ENCODE data around the gene TAS2R60.
"Not testable (repeated sequence)": the region's sequence is repeated elsewhere in the genome, so short reads cannot be mapped to it uniquely, and the experiment has no call there.

Gene TAS2R60

GRCh38 chr7:143401265-143401664 lies 42.0 kb upstream of the TAS2R60 start:
- Histone ChIP-seq H3K4me3 (ENCODE audit: low read depth, low read length) (no peak overlapping the region), H3K36me3 (ENCODE audit: control insufficient read depth, insufficient read depth, low read length) (peaks cover 79% of the 10 kb centered on the region), H3K27me3 (ENCODE audit: control insufficient read depth, insufficient read depth, low read length) (no peaks in the 10 kb centered on the region), H3K9me3 (ENCODE audit: control insufficient read depth, insufficient read depth, low read length) (no peaks in the 10 kb centered on the region), H3K27ac (ENCODE audit: low read depth, low read length) (no peak overlapping the region), H3K9ac (ENCODE audit: low read depth, low read length) (no peak overlapping the region), H3K4me1 (ENCODE audit: control insufficient read depth, insufficient read depth, low read length) (peaks cover 13% of the 10 kb centered on the region)

- H3K9me3 ChIP-seq (ENCODE audit: control insufficient read depth, insufficient read depth, low read length); H3K27ac ChIP-seq (ENCODE audit: low read depth, low read length); H3K9ac ChIP-seq (ENCODE audit: low read depth, low read length); H3K27me3 ChIP-seq (ENCODE audit: control insufficient read depth, insufficient read depth, low read length); H3K4me3 ChIP-seq (ENCODE audit: low read depth, low read length): not testable (repeated sequence)
- peaks cover 22% of the 10 kb centered on the region for H3K4me1 ChIP-seq (ENCODE audit: control insufficient read depth, insufficient read depth, low read length)
- peaks cover 76% of the 10 kb centered on the region for H3K36me3 ChIP-seq (ENCODE audit: control insufficient read depth, insufficient read depth, low read length)
Observed at GRCh38 chr7:143402233-143402632, 41.0 kb upstream of the TAS2R60 start.

GRCh38 chr7:143405173-143406001 lies 37.9 kb upstream of the TAS2R60 start:
- H3K36me3 ChIP-seq (ENCODE audit: control insufficient read depth, insufficient read depth, low read length), result peaks cover 45% of the 10 kb centered on the region
- H3K4me1 ChIP-seq (ENCODE audit: control insufficient read depth, insufficient read depth, low read length), result peaks cover 41% of the 10 kb centered on the region
- peak overlapping the region; percentile 84 for H3K27ac ChIP-seq (ENCODE audit: low read depth, low read length)
- H3K4me3 ChIP-seq (ENCODE audit: low read depth, low read length), result peak overlapping the region; percentile 28
- H3K9me3 ChIP-seq (ENCODE audit: control insufficient read depth, insufficient read depth, low read length), result no peaks in the 10 kb centered on the region
- no peak overlapping the region for H3K9ac ChIP-seq (ENCODE audit: low read depth, low read length)
- no peaks in the 10 kb centered on the region for H3K27me3 ChIP-seq (ENCODE audit: control insufficient read depth, insufficient read depth, low read length)

- H3K9me3 ChIP-seq (ENCODE audit: control insufficient read depth, insufficient read depth, low read length), result no peaks in the 10 kb centered on the region
- H3K4me1 ChIP-seq (ENCODE audit: control insufficient read depth, insufficient read depth, low read length), result peaks cover 43% of the 10 kb centered on the region
- no peak overlapping the region for H3K9ac ChIP-seq (ENCODE audit: low read depth, low read length)
- no peaks in the 10 kb centered on the region for H3K27me3 ChIP-seq (ENCODE audit: control insufficient read depth, insufficient read depth, low read length)
- peaks cover 39% of the 10 kb centered on the region for H3K36me3 ChIP-seq (ENCODE audit: control insufficient read depth, insufficient read depth, low read length)
- peak overlapping the region; percentile 84 for H3K27ac ChIP-seq (ENCODE audit: low read depth, low read length)
- H3K4me3 ChIP-seq (ENCODE audit: low read depth, low read length), result peak overlapping the region; percentile 88
Observed at GRCh38 chr7:143406002-143406357, 37.3 kb upstream of the TAS2R60 start.

GRCh38 chr7:143407287-143408251 lies 35.7 kb upstream of the TAS2R60 start:
- Histone ChIP-seq H3K9me3 (ENCODE audit: control insufficient read depth, insufficient read depth, low read length) (no peaks in the 10 kb centered on the region), H3K4me1 (ENCODE audit: control insufficient read depth, insufficient read depth, low read length) (peaks cover 59% of the 10 kb centered on the region), H3K27ac (ENCODE audit: low read depth, low read length) (peak overlapping the region; percentile 84), H3K4me3 (ENCODE audit: low read depth, low read length) (peak overlapping the region; percentile 88), H3K36me3 (ENCODE audit: control insufficient read depth, insufficient read depth, low read length) (peaks cover 25% of the 10 kb centered on the region), H3K27me3 (ENCODE audit: control insufficient read depth, insufficient read depth, low read length) (no peaks in the 10 kb centered on the region), H3K9ac (ENCODE audit: low read depth, low read length) (peak overlapping the region; percentile 82)

- Histone ChIP-seq H3K9ac (ENCODE audit: low read depth, low read length) (peak overlapping the region; percentile 82), H3K9me3 (ENCODE audit: control insufficient read depth, insufficient read depth, low read length) (no peaks in the 10 kb centered on the region), H3K27me3 (ENCODE audit: control insufficient read depth, insufficient read depth, low read length) (no peaks in the 10 kb centered on the region), H3K4me3 (ENCODE audit: low read depth, low read length) (peak overlapping the region; percentile 88), H3K36me3 (ENCODE audit: control insufficient read depth, insufficient read depth, low read length) (peaks cover 23% of the 10 kb centered on the region), H3K4me1 (ENCODE audit: control insufficient read depth, insufficient read depth, low read length) (peaks cover 66% of the 10 kb centered on the region), H3K27ac (ENCODE audit: low read depth, low read length) (peak overlapping the region; percentile 84)
Observed at GRCh38 chr7:143408252-143408685, 35.0 kb upstream of the TAS2R60 start.

- Histone ChIP-seq H3K27me3 (ENCODE audit: control insufficient read depth, insufficient read depth, low read length) (no peaks in the 10 kb centered on the region), H3K4me1 (ENCODE audit: control insufficient read depth, insufficient read depth, low read length) (peaks cover 70% of the 10 kb centered on the region), H3K9me3 (ENCODE audit: control insufficient read depth, insufficient read depth, low read length) (no peaks in the 10 kb centered on the region), H3K9ac (ENCODE audit: low read depth, low read length) (peak within 1 kb of the TSS; percentile 82), H3K4me3 (ENCODE audit: low read depth, low read length) (peak within 1 kb of the TSS; percentile 88), H3K36me3 (ENCODE audit: control insufficient read depth, insufficient read depth, low read length) (peaks cover 16% of the 10 kb centered on the region), H3K27ac (ENCODE audit: low read depth, low read length) (peak within 1 kb of the TSS; percentile 84)
Observed at GRCh38 chr7:143408686-143409561, 34.3 kb upstream of the TAS2R60 start, which contains the start of gene EPHA1. TSS of gene EPHA1 (minus strand) at chr7:143408856. CDS start at chr7:143408805, 51 bp downstream.

- no peaks in the 10 kb centered on the region for H3K27me3 ChIP-seq (ENCODE audit: control insufficient read depth, insufficient read depth, low read length)
- peak overlapping the region; percentile 86 for H3K27ac ChIP-seq (ENCODE audit: low read depth, low read length)
Observed at GRCh38 chr7:143410521-143411004, 32.7 kb upstream of the TAS2R60 start.

GRCh38 chr7:143411976-143412708 lies 31.1 kb upstream of the TAS2R60 start:
- Histone ChIP-seq H3K4me1 (ENCODE audit: control insufficient read depth, insufficient read depth, low read length) (peaks cover 65% of the 10 kb centered on the region), H3K27me3 (ENCODE audit: control insufficient read depth, insufficient read depth, low read length) (no peaks in the 10 kb centered on the region), H3K9me3 (ENCODE audit: control insufficient read depth, insufficient read depth, low read length) (no peaks in the 10 kb centered on the region)

More at GRCh38 chr7:143410521-143411004, 32.7 kb upstream of the TAS2R60 start:
- Histone ChIP-seq H3K36me3 (ENCODE audit: control insufficient read depth, insufficient read depth, low read length) (peaks cover 8% of the 10 kb centered on the region), H3K4me1 (ENCODE audit: control insufficient read depth, insufficient read depth, low read length) (peaks cover 71% of the 10 kb centered on the region), H3K9me3 (ENCODE audit: control insufficient read depth, insufficient read depth, low read length) (no peaks in the 10 kb centered on the region), H3K4me3 (ENCODE audit: low read depth, low read length) (0 out of 2 replicates have a peak overlapping the region, but pooled peaks have one; percentile 20), H3K9ac (ENCODE audit: low read depth, low read length) (peak overlapping the region; percentile 27; the same call in 1 of the 2 replicates)

More at GRCh38 chr7:143411976-143412708, 31.1 kb upstream of the TAS2R60 start:
- Histone ChIP-seq H3K27ac (ENCODE audit: low read depth, low read length) (no peak overlapping the region), H3K36me3 (ENCODE audit: control insufficient read depth, insufficient read depth, low read length) (no peaks in the 10 kb centered on the region), H3K9ac (ENCODE audit: low read depth, low read length) (no peak overlapping the region), H3K4me3 (ENCODE audit: low read depth, low read length) (no peak overlapping the region)
